ENCODE data around the gene PLA1A.
A peak's percentile ranks its signal among the peaks of the same experiment; 100 is the strongest.
"Not testable (repeated sequence)": the region's sequence is repeated elsewhere in the genome, so short reads cannot be mapped to it uniquely, and the experiment has no call there.

Gene PLA1A

GRCh38 chr3:119675188-119675874 is 77.6 kb downstream of the PLA1A start:
- Histone ChIP-seq H3K9me3 (no peaks in the 10 kb centered on the region), H3K4me1 (peaks cover 16% of the 10 kb centered on the region), H3K36me3 (peaks cover 52% of the 10 kb centered on the region), H3K27me3 (no peaks in the 10 kb centered on the region), H3K4me3 (ENCODE audit: low read depth, low read length) (peak overlapping the region; percentile 92)
- no peak for DNase-seq
- no peak for TF ChIP-seq CTCF (IDR thresholded peaks at IDR 0.05; ENCODE audit: low read depth, low read length)

- no peak for DNase-seq
Measured at GRCh38 chr3:119676020-119676419, 78.3 kb downstream of the PLA1A start.

GRCh38 chr3:119676771-119677640 is 79.3 kb downstream of the PLA1A start, which contains the start of gene COX17:
COX17 (minus strand) TSS chr3:119677406; CDS start chr3:119677310, 96 bp downstream.
- H3K27me3 ChIP-seq: no peaks in the 10 kb centered on the region
- peak within 1 kb of the TSS; percentile 92 for H3K4me3 ChIP-seq (ENCODE audit: low read depth, low read length)
- DNase-seq: peak; percentile 86
- peaks cover 36% of the 10 kb centered on the region for H3K36me3 ChIP-seq
- no peaks in the 10 kb centered on the region for H3K9me3 ChIP-seq
- H3K4me1 ChIP-seq: peaks cover 16% of the 10 kb centered on the region
- TF ChIP-seq CTCF (IDR thresholded peaks at IDR 0.05; ENCODE audit: low read depth, low read length): no peak

More at GRCh38 chr3:119676020-119676419, 78.3 kb downstream of the PLA1A start:
- Histone ChIP-seq H3K4me3 (ENCODE audit: low read depth, low read length) (peak overlapping the region; percentile 92), H3K4me1 (peaks cover 16% of the 10 kb centered on the region), H3K9me3 (no peaks in the 10 kb centered on the region), H3K27me3 (no peaks in the 10 kb centered on the region), H3K36me3 (peaks cover 46% of the 10 kb centered on the region)
- TF ChIP-seq CTCF (IDR thresholded peaks at IDR 0.05; ENCODE audit: low read depth, low read length): no peak

DNA sequence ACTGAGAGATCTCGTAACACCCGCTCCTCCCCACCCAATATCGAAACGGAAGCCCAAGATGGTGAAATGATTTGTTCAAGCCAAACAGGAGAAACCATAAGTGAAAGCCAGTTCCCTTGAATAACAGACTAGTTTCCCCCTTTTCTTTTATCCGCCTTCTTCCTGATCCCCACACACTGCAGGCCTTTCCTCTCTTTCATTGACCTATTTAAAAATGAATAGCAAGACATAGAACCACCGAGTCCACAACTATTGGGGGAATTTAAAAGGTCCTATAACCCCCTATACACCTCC is 79.9 kb downstream of the PLA1A start:
- Histone ChIP-seq H3K36me3 (peaks cover 32% of the 10 kb centered on the region), H3K4me1 (peaks cover 16% of the 10 kb centered on the region), H3K4me3 (ENCODE audit: low read depth, low read length) (peak overlapping the region; percentile 92), H3K27me3 (no peaks in the 10 kb centered on the region), H3K9me3 (no peaks in the 10 kb centered on the region)
- no peak for TF ChIP-seq CTCF (IDR thresholded peaks at IDR 0.05; ENCODE audit: low read depth, low read length)
- no peak for DNase-seq

DNA sequence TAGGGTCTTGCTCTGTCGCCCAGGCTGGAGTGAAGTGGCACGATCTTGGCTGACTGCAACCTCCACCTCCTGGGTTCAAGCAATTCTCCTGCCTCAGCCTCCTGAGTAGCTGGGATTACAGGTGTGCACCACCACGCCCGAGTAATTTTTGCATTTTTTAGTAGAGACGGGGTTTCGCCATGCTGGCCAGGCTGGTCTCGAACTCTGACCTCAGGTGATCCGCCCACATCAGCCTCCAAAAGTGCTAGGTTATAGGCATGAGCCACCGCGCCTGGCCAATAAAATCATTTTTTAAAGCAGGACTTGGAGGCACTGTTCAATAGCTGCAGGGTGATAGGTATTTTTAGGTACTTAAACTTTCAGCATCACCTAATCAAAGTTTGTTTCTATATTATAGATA is 80.5 kb downstream of the PLA1A start:
- DNase-seq; H3K4me3 ChIP-seq (ENCODE audit: low read depth, low read length); H3K9me3 ChIP-seq; H3K27me3 ChIP-seq: not testable (repeated sequence)
- H3K36me3 ChIP-seq: peaks cover 25% of the 10 kb centered on the region
- H3K4me1 ChIP-seq: peaks cover 16% of the 10 kb centered on the region
